ENCODE data around the gene CRYGD. TPM values are rescaled to one million over a fixed set of nuclear protein-coding genes. Genes with fewer than 3 reads are reported as not detected.
A peak's percentile ranks its signal among the peaks of the same experiment; 100 is the strongest.
"Not testable (repeated sequence)": the region's sequence is repeated elsewhere in the genome, so short reads cannot be mapped to it uniquely, and the experiment has no call there.

Gene CRYGD
- total RNA-seq, 1 donor from 2014 or later: not detected

DNA sequence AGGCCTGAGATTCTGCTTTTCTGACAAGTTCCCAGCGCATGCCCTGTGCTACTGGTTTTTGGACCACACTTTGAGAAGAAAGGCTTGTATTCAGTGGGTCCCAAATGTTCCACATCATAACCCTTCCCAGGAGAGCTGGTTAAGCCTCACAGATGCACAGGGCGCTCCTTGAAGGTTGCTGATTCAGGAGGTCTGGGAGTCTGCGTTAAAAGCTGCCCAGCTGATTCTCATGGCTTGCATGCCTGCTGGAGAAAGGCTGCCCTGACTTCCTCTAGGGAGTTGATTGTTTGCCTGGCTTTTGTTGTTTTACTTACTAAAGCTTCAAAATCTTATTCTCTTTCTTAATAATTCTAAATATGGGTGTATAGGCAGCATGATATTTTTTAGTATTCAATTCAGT, 20.7 kb downstream of the CRYGD start:
- no peak overlapping the region for H3K27ac Mint-ChIP-seq
- no peak for DNase-seq (ENCODE audit: extremely low spot score, unreplicated experiment)
- TF ChIP-seq, protein P1, sequence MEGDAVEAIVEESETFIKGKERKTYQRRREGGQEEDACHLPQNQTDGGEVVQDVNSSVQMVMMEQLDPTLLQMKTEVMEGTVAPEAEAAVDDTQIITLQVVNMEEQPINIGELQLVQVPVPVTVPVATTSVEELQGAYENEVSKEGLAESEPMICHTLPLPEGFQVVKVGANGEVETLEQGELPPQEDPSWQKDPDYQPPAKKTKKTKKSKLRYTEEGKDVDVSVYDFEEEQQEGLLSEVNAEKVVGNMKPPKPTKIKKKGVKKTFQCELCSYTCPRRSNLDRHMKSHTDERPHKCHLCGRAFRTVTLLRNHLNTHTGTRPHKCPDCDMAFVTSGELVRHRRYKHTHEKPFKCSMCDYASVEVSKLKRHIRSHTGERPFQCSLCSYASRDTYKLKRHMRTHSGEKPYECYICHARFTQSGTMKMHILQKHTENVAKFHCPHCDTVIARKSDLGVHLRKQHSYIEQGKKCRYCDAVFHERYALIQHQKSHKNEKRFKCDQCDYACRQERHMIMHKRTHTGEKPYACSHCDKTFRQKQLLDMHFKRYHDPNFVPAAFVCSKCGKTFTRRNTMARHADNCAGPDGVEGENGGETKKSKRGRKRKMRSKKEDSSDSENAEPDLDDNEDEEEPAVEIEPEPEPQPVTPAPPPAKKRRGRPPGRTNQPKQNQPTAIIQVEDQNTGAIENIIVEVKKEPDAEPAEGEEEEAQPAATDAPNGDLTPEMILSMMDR (conservative IDR thresholded peaks at IDR 0.05): no peak
- H3K4me1 Mint-ChIP-seq (ENCODE audit: unreplicated experiment): no peaks in the 10 kb centered on the region
- H3K36me3 Mint-ChIP-seq: no peaks in the 10 kb centered on the region
- no peak overlapping the region for H3K4me3 Mint-ChIP-seq
- no peaks in the 10 kb centered on the region for H3K9me3 Mint-ChIP-seq
- peaks cover 8% of the 10 kb centered on the region for H3K27me3 Mint-ChIP-seq

GRCh38 chr2:208101716-208102631, 22.4 kb downstream of the CRYGD start:
- Mint-ChIP-seq H3K36me3 (no peaks in the 10 kb centered on the region), H3K27ac (no peak overlapping the region), H3K9me3 (no peaks in the 10 kb centered on the region), H3K4me3 (no peak overlapping the region), H3K4me1 (ENCODE audit: unreplicated experiment) (no peaks in the 10 kb centered on the region), H3K27me3 (peaks cover 8% of the 10 kb centered on the region)
- no peak for DNase-seq (ENCODE audit: extremely low spot score, unreplicated experiment)
- TF ChIP-seq, protein P1 (conservative IDR thresholded peaks at IDR 0.05): peak; percentile 68

GRCh38 chr2:208099682-208100470, 24.4 kb downstream of the CRYGD start:
- H3K27me3 Mint-ChIP-seq: no peaks in the 10 kb centered on the region
- no peaks in the 10 kb centered on the region for H3K4me1 Mint-ChIP-seq (ENCODE audit: unreplicated experiment)
- no peaks in the 10 kb centered on the region for H3K36me3 Mint-ChIP-seq
- no peaks in the 10 kb centered on the region for H3K9me3 Mint-ChIP-seq
- no peak overlapping the region for H3K4me3 Mint-ChIP-seq
- no peak overlapping the region for H3K27ac Mint-ChIP-seq
- no peak for DNase-seq (ENCODE audit: extremely low spot score, unreplicated experiment)
- TF ChIP-seq, protein P1 (conservative IDR thresholded peaks at IDR 0.05): no peak

- not testable (repeated sequence) for H3K4me3 Mint-ChIP-seq; DNase-seq (ENCODE audit: extremely low spot score, unreplicated experiment); H3K27me3 Mint-ChIP-seq; H3K4me1 Mint-ChIP-seq (ENCODE audit: unreplicated experiment); H3K9me3 Mint-ChIP-seq; H3K36me3 Mint-ChIP-seq; H3K27ac Mint-ChIP-seq
Observed at GRCh38 chr2:208098701-208099100, 25.6 kb downstream of the CRYGD start.

- H3K27ac Mint-ChIP-seq: no peak overlapping the region
Observed at GRCh38 chr2:208098267-208098666, 26.1 kb downstream of the CRYGD start.

More at GRCh38 chr2:208098267-208098666, 26.1 kb downstream of the CRYGD start:
- Mint-ChIP-seq H3K4me3 (no peak overlapping the region), H3K27me3 (no peaks in the 10 kb centered on the region), H3K4me1 (ENCODE audit: unreplicated experiment) (no peaks in the 10 kb centered on the region), H3K9me3 (no peaks in the 10 kb centered on the region), H3K36me3 (no peaks in the 10 kb centered on the region)
- no peak for DNase-seq (ENCODE audit: extremely low spot score, unreplicated experiment)
- TF ChIP-seq, protein P1 (conservative IDR thresholded peaks at IDR 0.05): no peak

All from type B pancreatic cell (in vitro differentiated cells).